A549 (cell line): ENCODE data around the gene ATP6V0C. TPM values are rescaled to one million over a fixed set of nuclear protein-coding genes. Genes with fewer than 3 reads are reported as not detected.

Experiments used
- ATAC-seq, 2 experiments: fragments of 200-7000 bp in 1 of 2; fragments of >200 bp in 1 of 2; cut with Nextera tagmentation in 1 of 2; cut with Tn5 transposase in 1 of 2; 3 replicates each; pipeline versions ENCODE4 v1.8.0 to v1.9.1; 2018 to 2020; ENCODE audit warnings: mild to moderate bottlenecking in 1 of 2, moderate library complexity in 1 of 2
- CTCF ChIA-PET: fragments of 300-600 bp; sonication (Branson Sonifier 250); formaldehyde crosslinking; extraction: SDS; loops from one replicate; lab custom pipeline; 2021; ENCODE audit warnings: antibody characterized with exemption, inconsistent platforms; lab: Yijun Ruan, JAX
- POLR2A ChIA-PET: fragments of 350-600 bp; formaldehyde crosslinking; extraction: SDS; loops from one replicate; lab custom pipeline; 2021; ENCODE audit warnings: antibody characterized with exemption, inconsistent platforms; lab: Yijun Ruan, JAX
- DNase-seq, 2 experiments: peaks; one replicate each; pipeline versions ENCODE4 v3.0.0 to v3.0.0-alpha.2; 2011 to 2016; ENCODE audit warnings: low read depth in 1 of 2, low spot score in 1 of 2
- FAIRE-seq: peaks from 2 replicates; lab custom pipeline; 2011; peaks lifted over from hg19 to GRCh38; lab: Jason Lieb, UNC
- H3K27ac ChIP-seq, 2 experiments: fragments of >200 bp; sonication (Bioruptor Twin); formaldehyde crosslinking; 3 replicates each; pipeline ENCODE4 v1.5.1; 2016 to 2017
- H3K4me1 ChIP-seq: fragments of >200 bp; sonication (Bioruptor Twin); formaldehyde crosslinking; 3 replicates; pipeline ENCODE4 v1.6.1; 2016
- H3K4me2 ChIP-seq: fragments of >200 bp; sonication (Bioruptor Twin); formaldehyde crosslinking; 3 replicates; pipeline ENCODE4 v1.6.1; 2016
- H3K4me3 ChIP-seq: fragments of >200 bp; sonication (Bioruptor Twin); formaldehyde crosslinking; 3 replicates; pipeline ENCODE4 v1.5.1; 2016
- H3K9me3 ChIP-seq: fragments of >200 bp; sonication (Bioruptor Twin); formaldehyde crosslinking; 3 replicates; pipeline ENCODE4 v1.6.1; 2016
- BHLHE40 ChIP-seq: IDR thresholded peaks from 2 replicates; pipeline ENCODE4 v1.6.1; 2012; ENCODE audit warnings: low read depth, low read length, inconsistent platforms
- CBX2 ChIP-seq: fragments of 200-600 bp; sonication (generic); IDR thresholded peaks from 2 replicates; pipeline ENCODE4 v1.6.1; 2016; ENCODE audit warnings: low read depth, mild to moderate bottlenecking, borderline replicate concordance
- CBX8 ChIP-seq: fragments of 200-600 bp; sonication (generic); IDR thresholded peaks from 2 replicates; pipeline ENCODE4 v1.6.1; 2016
- CHD2 ChIP-seq: fragments of 150-350 bp; IDR thresholded peaks from 2 replicates; pipeline ENCODE4 v1.6.1; 2014; ENCODE audit warnings: low read length; ENCODE audit not compliant: partially characterized antibody
- CHD4 ChIP-seq: fragments of 200-600 bp; sonication (generic); IDR thresholded peaks from 2 replicates; pipeline ENCODE4 v1.6.1; 2016; ENCODE audit warnings: antibody characterized with exemption, mild to moderate bottlenecking, borderline replicate concordance
- ESRRA ChIP-seq: fragments of 150-350 bp; IDR thresholded peaks from 2 replicates; pipeline ENCODE4 v1.6.1; 2014; ENCODE audit warnings: mild to moderate bottlenecking, low read length, borderline replicate concordance
- FOSB ChIP-seq: fragments of 250-450 bp; sonication (Bioruptor Pico); IDR thresholded peaks from 2 replicates; pipeline ENCODE4 v1.5.0; 2020; ENCODE audit warnings: mild to moderate bottlenecking, moderate library complexity
- FOSL2 ChIP-seq, 2 experiments: fragments of 450-650 bp in 1 of 2; fragments of >200 bp in 1 of 2; sonication (Bioruptor Twin) in 1 of 2; formaldehyde crosslinking; IDR thresholded peaks; 2 replicates each; pipeline versions ENCODE4 v1.5.0 to v1.6.1; 2016 to 2020; ENCODE audit warnings: mild to moderate bottlenecking in 1 of 2, moderate library complexity in 1 of 2
- HDAC2 ChIP-seq: fragments of 200-600 bp; sonication (generic); IDR thresholded peaks from 2 replicates; pipeline ENCODE4 v1.6.1; 2016
- HOXB5 ChIP-seq: fragments of 250-450 bp; sonication (Bioruptor Pico); IDR thresholded peaks from 2 replicates; pipeline ENCODE4 v1.5.0; 2020; ENCODE audit warnings: mild to moderate bottlenecking, moderate library complexity
- KDM5A ChIP-seq: fragments of 200-600 bp; sonication (generic); IDR thresholded peaks from 2 replicates; pipeline ENCODE4 v1.6.1; 2016; ENCODE audit warnings: antibody characterized with exemption, mild to moderate bottlenecking
- MAFK ChIP-seq: fragments of 450-650 bp; IDR thresholded peaks from 2 replicates; pipeline ENCODE4 v1.6.1; 2014; ENCODE audit not compliant: partially characterized antibody
- MAZ ChIP-seq: fragments of 150-350 bp; IDR thresholded peaks from 2 replicates; pipeline ENCODE4 v1.6.1; 2014; ENCODE audit warnings: antibody characterized with exemption, low read depth, low read length, borderline replicate concordance
- PHF8 ChIP-seq: fragments of 200-600 bp; sonication (generic); IDR thresholded peaks from 2 replicates; pipeline ENCODE4 v1.6.1; 2016; ENCODE audit warnings: low read depth, mild to moderate bottlenecking, antibody characterized with exemption, moderate library complexity, borderline replicate concordance
- POLR2A ChIP-seq: IDR thresholded peaks from 2 replicates; pipeline ENCODE4 v1.6.1; 2012; ENCODE audit warnings: mild to moderate bottlenecking, low read length
- RAD21 ChIP-seq, 2 experiments: fragments of >200 bp in 1 of 2; sonication (Bioruptor Twin) in 1 of 2; formaldehyde crosslinking in 1 of 2; IDR thresholded peaks in 1 of 2; conservative IDR thresholded peaks in 1 of 2; 2 replicates in 1 of 2; 3 replicates in 1 of 2; pipeline ENCODE4 v1.6.1; 2012 to 2018; ENCODE audit warnings: inconsistent platforms in 1 of 2
- RCOR1 ChIP-seq: fragments of 150-350 bp; IDR thresholded peaks from 2 replicates; pipeline ENCODE4 v1.6.1; 2014; ENCODE audit warnings: antibody characterized with exemption, low read length, low read depth
- TFCP2L1 ChIP-seq: fragments of 250-450 bp; sonication (Bioruptor Pico); IDR thresholded peaks from 2 replicates; pipeline ENCODE4 v1.5.0; 2021; ENCODE audit warnings: mild to moderate bottlenecking
- WGBS: methylation state at CpG from one replicate; pipeline ENCODE4 v1.1.6; 2017; ENCODE audit errors: missing lambda C conversion rate; 5-methylcytosine and 5-hydroxymethylcytosine counted together
- polyA plus RNA-seq, 4 experiments: library from polyadenylated mRNA; depleted of rRNA in 3 of 4; stranded (reverse); fragments of >200 nt; fragmentation: RNase III in 1 of 4; extraction: RNeasy Plus Mini Kit Qiagen cat#74134 plus additional on column Dnase treatment in 1 of 4; gene quantifications; 2 replicates in 3 of 4; 3 replicates in 1 of 4; pipeline ENCODE4 v1.2.3, GENCODE V29; 2011 to 2017
- TF ChIP-seq, protein P1 (sequence below): fragments of >200 bp; sonication (Bioruptor Twin); formaldehyde crosslinking; IDR thresholded peaks from 3 replicates; pipeline ENCODE4 v1.6.1; 2016
- TF ChIP-seq, protein P2 (sequence below): fragments of 450-650 bp; IDR thresholded peaks from 2 replicates; pipeline ENCODE4 v1.6.1; 2014; ENCODE audit warnings: antibody characterized with exemption
- TF ChIP-seq, protein P3 (sequence below): fragments of 250-450 bp; sonication (Bioruptor Pico); IDR thresholded peaks from 2 replicates; pipeline ENCODE4 v1.5.0; 2020; ENCODE audit warnings: low read depth, mild to moderate bottlenecking, moderate library complexity
- TF ChIP-seq, protein P4 (sequence below): fragments of 250-450 bp; sonication (Bioruptor Pico); IDR thresholded peaks from 2 replicates; pipeline ENCODE4 v1.5.0; 2021; ENCODE audit warnings: mild to moderate bottlenecking, moderate library complexity, borderline replicate concordance
- TF ChIP-seq, protein P5 (sequence below): IDR thresholded peaks from 2 replicates; pipeline ENCODE4 v1.6.1; 2012; ENCODE audit warnings: low read depth, borderline replicate concordance
- TF ChIP-seq, protein P6 (sequence below): fragments of 150-350 bp; IDR thresholded peaks from 2 replicates; pipeline ENCODE4 v1.6.1; 2014; ENCODE audit warnings: low read depth, mild to moderate bottlenecking, low read length
- TF ChIP-seq, protein P7 (sequence below): IDR thresholded peaks from 2 replicates; pipeline ENCODE4 v1.6.1; 2012

ATP6V0C gene
- polyA plus RNA-seq, 2 of the 4 experiments (the other 2 are of a cell fraction), result 9.4 to 153 TPM

DNA sequence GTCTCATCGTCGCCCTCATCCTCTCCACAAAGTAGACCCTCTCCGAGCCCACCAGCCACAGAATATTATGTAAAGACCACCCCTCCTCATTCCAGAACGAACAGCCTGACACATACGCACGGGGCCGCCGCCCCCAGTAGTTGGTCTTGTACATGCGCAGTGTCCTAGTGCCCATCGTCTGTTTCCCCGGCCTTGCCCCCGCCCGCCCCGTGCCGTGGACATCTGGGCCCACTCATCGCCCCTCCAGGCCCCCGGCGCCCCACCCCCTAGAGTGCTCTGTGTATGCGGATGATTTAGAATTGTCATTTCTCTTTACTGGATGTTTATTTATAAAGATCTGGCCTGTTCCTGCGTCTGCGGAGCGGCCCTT lies 5.9 kb downstream of the ATP6V0C start:
- WGBS, result 89% methylated on average over 15 of the region's 22 CpGs
- Histone ChIP-seq H3K4me3 (peak overlapping the region; percentile 58), H3K4me2 (peak overlapping the region; percentile 87), H3K4me1 (peaks cover 40% of the 10 kb centered on the region), H3K27ac (peak overlapping the region; percentile 64 to 96), H3K9me3 (no peaks in the 10 kb centered on the region)
- POLR2A ChIA-PET, result interaction anchor here (1.2 to 2.8 kb wide), 2 partner anchors 12 to 364 kb away, joined by 4 to 21 read pairs; partner anchors contain the start of genes CEMP1 and TRAF7
- TF ChIP-seq FOSL2 (IDR thresholded peaks at IDR 0.05) (no peak), FOSL2 (CRISPR knock-in tag; IDR thresholded peaks at IDR 0.05) (no peak), KDM5A (no peak), CBX2 (no peak), ESRRA (no peak), BHLHE40 (no peak), FOSB (no peak), HDAC2 (no peak), HOXB5 (CRISPR knock-in tag) (no peak), RAD21 (conservative IDR thresholded peaks at IDR 0.05 in 1 of 2, IDR thresholded peaks at IDR 0.05 in 1 of 2) (no peak), CHD4 (no peak), POLR2A (no peak), RCOR1 (no peak), TFCP2L1 (CRISPR knock-in tag) (no peak)
- TF ChIP-seq, protein P1, sequence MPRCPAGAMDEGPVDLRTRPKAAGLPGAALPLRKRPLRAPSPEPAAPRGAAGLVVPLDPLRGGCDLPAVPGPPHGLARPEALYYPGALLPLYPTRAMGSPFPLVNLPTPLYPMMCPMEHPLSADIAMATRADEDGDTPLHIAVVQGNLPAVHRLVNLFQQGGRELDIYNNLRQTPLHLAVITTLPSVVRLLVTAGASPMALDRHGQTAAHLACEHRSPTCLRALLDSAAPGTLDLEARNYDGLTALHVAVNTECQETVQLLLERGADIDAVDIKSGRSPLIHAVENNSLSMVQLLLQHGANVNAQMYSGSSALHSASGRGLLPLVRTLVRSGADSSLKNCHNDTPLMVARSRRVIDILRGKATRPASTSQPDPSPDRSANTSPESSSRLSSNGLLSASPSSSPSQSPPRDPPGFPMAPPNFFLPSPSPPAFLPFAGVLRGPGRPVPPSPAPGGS, result no peak
- TF ChIP-seq, protein P2, sequence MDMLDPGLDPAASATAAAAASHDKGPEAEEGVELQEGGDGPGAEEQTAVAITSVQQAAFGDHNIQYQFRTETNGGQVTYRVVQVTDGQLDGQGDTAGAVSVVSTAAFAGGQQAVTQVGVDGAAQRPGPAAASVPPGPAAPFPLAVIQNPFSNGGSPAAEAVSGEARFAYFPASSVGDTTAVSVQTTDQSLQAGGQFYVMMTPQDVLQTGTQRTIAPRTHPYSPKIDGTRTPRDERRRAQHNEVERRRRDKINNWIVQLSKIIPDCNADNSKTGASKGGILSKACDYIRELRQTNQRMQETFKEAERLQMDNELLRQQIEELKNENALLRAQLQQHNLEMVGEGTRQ, result no peak
- TF ChIP-seq, protein P3, sequence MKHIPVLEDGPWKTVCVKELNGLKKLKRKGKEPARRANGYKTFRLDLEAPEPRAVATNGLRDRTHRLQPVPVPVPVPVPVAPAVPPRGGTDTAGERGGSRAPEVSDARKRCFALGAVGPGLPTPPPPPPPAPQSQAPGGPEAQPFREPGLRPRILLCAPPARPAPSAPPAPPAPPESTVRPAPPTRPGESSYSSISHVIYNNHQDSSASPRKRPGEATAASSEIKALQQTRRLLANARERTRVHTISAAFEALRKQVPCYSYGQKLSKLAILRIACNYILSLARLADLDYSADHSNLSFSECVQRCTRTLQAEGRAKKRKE (CRISPR knock-in tag), result no peak
- TF ChIP-seq, protein P4, sequence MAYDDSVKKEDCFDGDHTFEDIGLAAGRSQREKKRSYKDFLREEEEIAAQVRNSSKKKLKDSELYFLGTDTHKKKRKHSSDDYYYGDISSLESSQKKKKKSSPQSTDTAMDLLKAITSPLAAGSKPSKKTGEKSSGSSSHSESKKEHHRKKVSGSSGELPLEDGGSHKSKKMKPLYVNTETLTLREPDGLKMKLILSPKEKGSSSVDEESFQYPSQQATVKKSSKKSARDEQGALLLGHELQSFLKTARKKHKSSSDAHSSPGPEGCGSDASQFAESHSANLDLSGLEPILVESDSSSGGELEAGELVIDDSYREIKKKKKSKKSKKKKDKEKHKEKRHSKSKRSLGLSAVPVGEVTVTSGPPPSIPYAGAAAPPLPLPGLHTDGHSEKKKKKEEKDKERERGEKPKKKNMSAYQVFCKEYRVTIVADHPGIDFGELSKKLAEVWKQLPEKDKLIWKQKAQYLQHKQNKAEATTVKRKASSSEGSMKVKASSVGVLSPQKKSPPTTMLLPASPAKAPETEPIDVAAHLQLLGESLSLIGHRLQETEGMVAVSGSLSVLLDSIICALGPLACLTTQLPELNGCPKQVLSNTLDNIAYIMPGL (CRISPR knock-in tag), result no peak
- ATAC-seq, result peak in 1 of 2 experiments; percentile 3; a peak in 2 of 6 replicates
- CTCF ChIA-PET, result interaction anchor here (3.6 kb wide), 1 partner anchor 18 kb away, joined by 13 read pairs; no protein-coding TSS in a partner anchor
- DNase-seq, result no peak
- no peak for FAIRE-seq

DNA sequence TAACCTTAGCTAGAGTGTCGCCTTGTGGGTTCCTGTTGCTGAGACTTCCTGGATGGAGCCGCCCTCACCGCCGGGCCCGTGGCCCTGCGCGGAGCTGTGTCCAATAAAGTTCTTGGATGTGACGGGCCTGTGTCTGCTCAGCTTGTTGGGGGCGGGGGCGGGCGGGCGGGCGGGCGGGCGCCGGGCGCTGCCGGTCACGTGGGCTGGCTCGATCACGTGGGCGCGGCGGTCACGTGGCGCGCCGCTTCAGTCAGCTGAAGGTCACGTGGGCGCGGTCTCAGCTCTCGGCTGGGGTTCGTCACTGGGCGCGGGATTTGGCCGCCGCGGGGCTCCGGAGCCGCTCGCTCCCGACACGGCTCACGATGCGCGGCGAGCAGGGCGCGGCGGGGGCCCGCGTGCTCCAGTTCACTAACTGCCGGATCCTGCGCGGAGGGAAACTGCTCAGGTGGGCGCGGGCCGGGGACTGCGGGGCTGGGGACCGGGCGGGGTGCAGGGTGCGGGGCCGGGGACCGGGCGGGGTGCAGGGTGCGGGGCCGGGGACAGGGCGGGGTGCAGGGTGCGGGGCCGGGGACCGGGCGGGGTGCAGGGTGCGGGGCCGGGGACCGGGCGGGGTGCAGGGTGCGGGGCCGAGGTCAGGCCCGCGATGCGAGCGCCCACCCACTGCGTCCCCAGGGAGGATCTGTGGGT lies 6.5 kb downstream of the ATP6V0C start, which contains the start of gene AMDHD2:
Gene AMDHD2 (plus strand): TSS at position 275 of the 687 bp plus-strand sequence. CDS start 88 bp downstream, at position 363.
- peak within 1 kb of the TSS; percentile 71 to 96 for H3K27ac ChIP-seq
- H3K4me2 ChIP-seq, result peak within 1 kb of the TSS; percentile 87
- WGBS, result 7% methylated on average over 12 of the region's 83 CpGs
- FAIRE-seq, result no peak
- H3K4me3 ChIP-seq, result peak within 1 kb of the TSS; percentile 58
- ATAC-seq, result peak; percentile 57 to 65
- no peaks in the 10 kb centered on the region for H3K9me3 ChIP-seq
- peaks cover 36% of the 10 kb centered on the region for H3K4me1 ChIP-seq
- POLR2A ChIA-PET, result interaction anchor here (1.2 to 2.8 kb wide), 2 partner anchors 12 to 365 kb away, joined by 4 to 21 read pairs; partner anchors contain the start of genes CEMP1 and TRAF7
- DNase-seq, result peak; percentile 91 to 93
- CTCF ChIA-PET, result interaction anchor here (0.5 to 3.6 kb wide), 4 partner anchors 10 to 214 kb away, joined by 3 to 13 read pairs (median 3); no protein-coding TSS in a partner anchor
- peak; percentile 64 for TF ChIP-seq KDM5A
- TF ChIP-seq, protein P5, sequence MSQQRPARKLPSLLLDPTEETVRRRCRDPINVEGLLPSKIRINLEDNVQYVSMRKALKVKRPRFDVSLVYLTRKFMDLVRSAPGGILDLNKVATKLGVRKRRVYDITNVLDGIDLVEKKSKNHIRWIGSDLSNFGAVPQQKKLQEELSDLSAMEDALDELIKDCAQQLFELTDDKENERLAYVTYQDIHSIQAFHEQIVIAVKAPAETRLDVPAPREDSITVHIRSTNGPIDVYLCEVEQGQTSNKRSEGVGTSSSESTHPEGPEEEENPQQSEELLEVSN, result 0 out of 2 replicates have a peak, but pooled peaks have one; percentile 31
- no peak for TF ChIP-seq MAFK
- TF ChIP-seq, protein P6, sequence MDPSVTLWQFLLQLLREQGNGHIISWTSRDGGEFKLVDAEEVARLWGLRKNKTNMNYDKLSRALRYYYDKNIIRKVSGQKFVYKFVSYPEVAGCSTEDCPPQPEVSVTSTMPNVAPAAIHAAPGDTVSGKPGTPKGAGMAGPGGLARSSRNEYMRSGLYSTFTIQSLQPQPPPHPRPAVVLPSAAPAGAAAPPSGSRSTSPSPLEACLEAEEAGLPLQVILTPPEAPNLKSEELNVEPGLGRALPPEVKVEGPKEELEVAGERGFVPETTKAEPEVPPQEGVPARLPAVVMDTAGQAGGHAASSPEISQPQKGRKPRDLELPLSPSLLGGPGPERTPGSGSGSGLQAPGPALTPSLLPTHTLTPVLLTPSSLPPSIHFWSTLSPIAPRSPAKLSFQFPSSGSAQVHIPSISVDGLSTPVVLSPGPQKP, result no peak
- TF ChIP-seq PHF8, result no peak
- peak; percentile 48 for TF ChIP-seq BHLHE40
- no peak for TF ChIP-seq RAD21 (conservative IDR thresholded peaks at IDR 0.05 in 1 of 2, IDR thresholded peaks at IDR 0.05 in 1 of 2)
- TF ChIP-seq HDAC2, result no peak
- TF ChIP-seq MAZ, result 0 out of 2 replicates have a peak, but pooled peaks have one; percentile 44
- peak; percentile 62 for TF ChIP-seq CHD2
- TF ChIP-seq CBX8, result no peak
- TF ChIP-seq, protein P1, result 0 out of 3 replicates have a peak, but pooled peaks have one; percentile 27
- TF ChIP-seq, protein P7, sequence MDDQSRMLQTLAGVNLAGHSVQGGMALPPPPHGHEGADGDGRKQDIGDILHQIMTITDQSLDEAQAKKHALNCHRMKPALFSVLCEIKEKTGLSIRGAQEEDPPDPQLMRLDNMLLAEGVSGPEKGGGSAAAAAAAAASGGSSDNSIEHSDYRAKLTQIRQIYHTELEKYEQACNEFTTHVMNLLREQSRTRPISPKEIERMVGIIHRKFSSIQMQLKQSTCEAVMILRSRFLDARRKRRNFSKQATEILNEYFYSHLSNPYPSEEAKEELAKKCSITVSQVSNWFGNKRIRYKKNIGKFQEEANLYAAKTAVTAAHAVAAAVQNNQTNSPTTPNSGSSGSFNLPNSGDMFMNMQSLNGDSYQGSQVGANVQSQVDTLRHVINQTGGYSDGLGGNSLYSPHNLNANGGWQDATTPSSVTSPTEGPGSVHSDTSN, result peak; percentile 93
